Effector memory CD4-positive, alpha-beta T cell (primary cell): ENCODE data around the gene CHST11.

Experiments
- DNase-seq, 3 donors: peaks; one replicate each; pipeline ENCODE4 v3.0.0-alpha.2; 2020
- H3K27ac ChIP-seq: 2 replicates; pipeline ENCODE4 v1.7.0; 2013; ENCODE audit warnings: mild to moderate bottlenecking, low read length, moderate library complexity; ENCODE audit not compliant: insufficient read depth, poor library complexity, severe bottlenecking
- H3K27me3 ChIP-seq: replicated peaks from 2 replicates; pipeline ENCODE4 v1.7.0; 2013; ENCODE audit warnings: mild to moderate bottlenecking, low read length; ENCODE audit not compliant: insufficient read depth, control insufficient read depth, poor library complexity, severe bottlenecking
- H3K36me3 ChIP-seq: 2 replicates; pipeline ENCODE4 v1.7.0; 2013; ENCODE audit warnings: mild to moderate bottlenecking, low read length, moderate library complexity; ENCODE audit not compliant: control insufficient read depth, insufficient read depth
- H3K4me1 ChIP-seq: 2 replicates; pipeline ENCODE4 v1.7.0; 2013; ENCODE audit warnings: low read length, mild to moderate bottlenecking; ENCODE audit not compliant: control insufficient read depth, insufficient read depth, poor library complexity, severe bottlenecking
- H3K4me3 ChIP-seq: 2 replicates; pipeline ENCODE4 v1.7.0; 2013; ENCODE audit warnings: low read length, low read depth, mild to moderate bottlenecking; ENCODE audit not compliant: insufficient read depth, poor library complexity, severe bottlenecking
- H3K9me3 ChIP-seq: 2 replicates; pipeline ENCODE4 v1.7.0; 2013; ENCODE audit warnings: mild to moderate bottlenecking, low read length, moderate library complexity; ENCODE audit not compliant: control insufficient read depth

The CHST11 gene

GRCh38 chr12:104415342-104415980 is 41.3 kb upstream of the CHST11 start:
- no peaks in the 10 kb centered on the region for H3K9me3 ChIP-seq
- H3K27me3 ChIP-seq = no peaks in the 10 kb centered on the region
- DNase-seq = no peak

GRCh38 chr12:104416136-104416535 is 40.6 kb upstream of the CHST11 start:
- Histone ChIP-seq H3K4me1 (no peaks in the 10 kb centered on the region), H3K36me3 (no peaks in the 10 kb centered on the region), H3K27ac (no peak overlapping the region), H3K4me3 (no peak overlapping the region), H3K9me3 (no peaks in the 10 kb centered on the region), H3K27me3 (no peaks in the 10 kb centered on the region)
- DNase-seq = no peak

More at GRCh38 chr12:104415342-104415980, 41.3 kb upstream of the CHST11 start:
- H3K4me3 ChIP-seq = no peak overlapping the region
- H3K27ac ChIP-seq = no peak overlapping the region
- H3K36me3 ChIP-seq = no peaks in the 10 kb centered on the region
- no peaks in the 10 kb centered on the region for H3K4me1 ChIP-seq

GRCh38 chr12:104416585-104416984 is 40.2 kb upstream of the CHST11 start:
- no peak overlapping the region for H3K4me3 ChIP-seq
- H3K27me3 ChIP-seq = no peaks in the 10 kb centered on the region
- DNase-seq = no peak
- H3K27ac ChIP-seq = no peak overlapping the region
- no peaks in the 10 kb centered on the region for H3K36me3 ChIP-seq
- no peaks in the 10 kb centered on the region for H3K9me3 ChIP-seq
- no peaks in the 10 kb centered on the region for H3K4me1 ChIP-seq

GRCh38 chr12:104419717-104420116 is 37.0 kb upstream of the CHST11 start:
- Histone ChIP-seq H3K9me3 (peaks cover 4% of the 10 kb centered on the region), H3K4me1 (no peaks in the 10 kb centered on the region), H3K4me3 (no peak overlapping the region), H3K36me3 (no peaks in the 10 kb centered on the region), H3K27ac (no peak overlapping the region), H3K27me3 (no peaks in the 10 kb centered on the region)
- DNase-seq = no peak

- peaks cover 4% of the 10 kb centered on the region for H3K9me3 ChIP-seq
- H3K4me3 ChIP-seq = no peak overlapping the region
- DNase-seq = no peak
- no peak overlapping the region for H3K27ac ChIP-seq
- H3K4me1 ChIP-seq = no peaks in the 10 kb centered on the region
- no peaks in the 10 kb centered on the region for H3K36me3 ChIP-seq
- H3K27me3 ChIP-seq = no peaks in the 10 kb centered on the region
Observed at GRCh38 chr12:104420868-104421267, 35.9 kb upstream of the CHST11 start.

- Histone ChIP-seq H3K4me3 (no peak overlapping the region), H3K9me3 (peaks cover 4% of the 10 kb centered on the region), H3K27me3 (no peaks in the 10 kb centered on the region)
Observed at GRCh38 chr12:104421343-104421742, 35.4 kb upstream of the CHST11 start.

GRCh38 chr12:104422441-104422840 is 34.3 kb upstream of the CHST11 start:
- no peak for DNase-seq
- no peak overlapping the region for H3K4me3 ChIP-seq
- no peaks in the 10 kb centered on the region for H3K36me3 ChIP-seq
- no peaks in the 10 kb centered on the region for H3K4me1 ChIP-seq
- peaks cover 4% of the 10 kb centered on the region for H3K9me3 ChIP-seq
- H3K27me3 ChIP-seq = no peaks in the 10 kb centered on the region
- H3K27ac ChIP-seq = no peak overlapping the region

More at GRCh38 chr12:104421343-104421742, 35.4 kb upstream of the CHST11 start:
- Histone ChIP-seq H3K36me3 (no peaks in the 10 kb centered on the region), H3K4me1 (no peaks in the 10 kb centered on the region), H3K27ac (no peak overlapping the region)
- no peak for DNase-seq

- Histone ChIP-seq H3K27me3 (no peaks in the 10 kb centered on the region), H3K27ac (no peak overlapping the region), H3K9me3 (peaks cover 4% of the 10 kb centered on the region), H3K4me1 (no peaks in the 10 kb centered on the region), H3K36me3 (no peaks in the 10 kb centered on the region), H3K4me3 (no peak overlapping the region)
- DNase-seq = no peak
Observed at GRCh38 chr12:104423273-104423672, 33.5 kb upstream of the CHST11 start.

- H3K27ac ChIP-seq = no peak overlapping the region
- H3K9me3 ChIP-seq = peaks cover 4% of the 10 kb centered on the region
- no peaks in the 10 kb centered on the region for H3K4me1 ChIP-seq
- no peaks in the 10 kb centered on the region for H3K36me3 ChIP-seq
- H3K4me3 ChIP-seq = no peak overlapping the region
- H3K27me3 ChIP-seq = no peaks in the 10 kb centered on the region
- no peak for DNase-seq
Observed at GRCh38 chr12:104423809-104424208, 32.9 kb upstream of the CHST11 start.

GRCh38 chr12:104424955-104425354 is 31.8 kb upstream of the CHST11 start:
- no peak for DNase-seq
- no peaks in the 10 kb centered on the region for H3K27me3 ChIP-seq
- no peak overlapping the region for H3K27ac ChIP-seq
- peaks cover 4% of the 10 kb centered on the region for H3K9me3 ChIP-seq
- no peaks in the 10 kb centered on the region for H3K4me1 ChIP-seq
- no peaks in the 10 kb centered on the region for H3K36me3 ChIP-seq
- H3K4me3 ChIP-seq = no peak overlapping the region
